Keratinocyte (primary cell): Measurements from ENCODE around the gene GSTM1. TPM values are rescaled to one million over a fixed set of nuclear protein-coding genes. Genes with fewer than 3 reads are reported as not detected.

Source experiments
- DNase-seq: peaks from one replicate; pipeline ENCODE4 v3.0.0-alpha.2; 2011; ENCODE audit warnings: low read depth, missing footprints, low spot score
- FAIRE-seq: peaks from 2 replicates; lab custom pipeline; 2011; peaks lifted over from hg19 to GRCh38; lab: Jason Lieb, UNC
- H2AFZ ChIP-seq: 2 replicates; pipeline ENCODE4 v1.6.0; 2012; ENCODE audit warnings: low read length, control low read depth, inconsistent platforms; ENCODE audit not compliant: control insufficient read depth
- H3K27ac ChIP-seq: 2 replicates; pipeline ENCODE4 v1.5.1; 2011; ENCODE audit warnings: low read length; ENCODE audit not compliant: control insufficient read depth, insufficient read depth
- H3K27me3 ChIP-seq: 3 replicates; pipeline ENCODE4 v1.6.0; 2011; ENCODE audit warnings: low read length; ENCODE audit not compliant: control insufficient read depth, insufficient read depth; ENCODE audit errors: extremely low read depth
- H3K36me3 ChIP-seq, 2 experiments: 2 replicates in 1 of 2; 3 replicates in 1 of 2; pipeline ENCODE4 v1.5.1; 2011; ENCODE audit warnings: low read length in 2 of 2, mild to moderate bottlenecking in 1 of 2; ENCODE audit not compliant: control insufficient read depth in 2 of 2, insufficient read depth in 2 of 2; ENCODE audit errors: extremely low read depth in 1 of 2
- H3K4me1 ChIP-seq: 3 replicates; pipeline ENCODE4 v1.5.1; 2011; ENCODE audit warnings: low read length; ENCODE audit not compliant: control insufficient read depth, insufficient read depth; ENCODE audit errors: extremely low read depth
- H3K4me2 ChIP-seq: 3 replicates; pipeline ENCODE4 v1.6.0; 2011; ENCODE audit warnings: low read depth, low read length; ENCODE audit not compliant: control insufficient read depth, insufficient read depth; ENCODE audit errors: extremely low read depth
- H3K4me3 ChIP-seq, 3 experiments: fragments of 200-600 bp in 1 of 3; sonication (generic) in 1 of 3; 2 replicates in 2 of 3; 3 replicates in 1 of 3; pipeline ENCODE4 v1.5.1; 2011 to 2016; ENCODE audit warnings: low read length in 3 of 3, mild to moderate bottlenecking in 3 of 3, control low read depth in 2 of 3, inconsistent platforms in 1 of 3, low read depth in 1 of 3, mixed read lengths in 1 of 3, mixed run types in 1 of 3, moderate library complexity in 1 of 3; ENCODE audit not compliant: control insufficient read depth in 2 of 3, insufficient read depth in 2 of 3; ENCODE audit errors: extremely low read depth in 1 of 3
- H3K79me2 ChIP-seq: 2 replicates; pipeline ENCODE4 v1.6.0; 2012; ENCODE audit warnings: low read length; ENCODE audit not compliant: control insufficient read depth, insufficient read depth
- H3K9ac ChIP-seq: 3 replicates; pipeline ENCODE4 v1.6.0; 2011; ENCODE audit warnings: low read length; ENCODE audit not compliant: control insufficient read depth, insufficient read depth; ENCODE audit errors: extremely low read depth
- H3K9me1 ChIP-seq: 3 replicates; pipeline ENCODE4 v1.6.0; 2011; ENCODE audit warnings: low read length; ENCODE audit not compliant: control insufficient read depth, insufficient read depth; ENCODE audit errors: extremely low read depth
- H3K9me3 ChIP-seq: 2 replicates; pipeline ENCODE4 v1.5.1; 2012; ENCODE audit warnings: low read depth, low read length; ENCODE audit not compliant: control insufficient read depth
- H4K20me1 ChIP-seq: 3 replicates; pipeline ENCODE4 v1.6.0; 2011; ENCODE audit warnings: low read length; ENCODE audit not compliant: control insufficient read depth, insufficient read depth; ENCODE audit errors: extremely low read depth
- EZH2 ChIP-seq: IDR thresholded peaks from one replicate; pipeline ENCODE4 v1.6.1; 2012; ENCODE audit warnings: inconsistent platforms, mild to moderate bottlenecking, low read length, moderate library complexity
- dilution Hi-C: fragments of 300-500 bp; cut with MboI; formaldehyde crosslinking; loops from one replicate; pipeline ENCODE4 v1.7.0; 2020; ENCODE audit warnings: low sequenced_read_pairs; ENCODE audit not compliant: extremely low pct_ligation_motif_present
- polyA plus RNA-seq, 5 experiments: library from polyadenylated mRNA; depleted of rRNA in 3 of 5; stranded (reverse) in 3 of 5; stranded (forward) in 1 of 5; unstranded in 1 of 5; fragments of >200 nt; gene quantifications; 1 replicate in 1 of 5; 2 replicates in 3 of 5; 3 replicates in 1 of 5; pipeline versions ENCODE4 v1.2.1 to v1.2.3, GENCODE V29; 2011 to 2012; ENCODE audit warnings: missing spikeins in 2 of 5, low read depth in 1 of 5, low replicate concordance in 1 of 5
- TF ChIP-seq, protein P1 (sequence below), 3 experiments: IDR thresholded peaks in 1 of 3; conservative IDR thresholded peaks in 1 of 3; optimal IDR thresholded peaks in 1 of 3; 2 replicates in 2 of 3; 3 replicates in 1 of 3; pipeline versions ENCODE3 to v1.5.1; 2011; ENCODE audit warnings: low read length in 3 of 3, mild to moderate bottlenecking in 3 of 3, moderate library complexity in 2 of 3, control low read depth in 1 of 3, inconsistent platforms in 1 of 3; ENCODE audit not compliant: insufficient read depth in 2 of 3; ENCODE audit errors: extremely low read depth in 1 of 3

Gene GSTM1
- polyA plus RNA-seq, 1 donor (not counting 4 experiments of a cell fraction or from before 2014, with no cell fraction given): 13.5 TPM

DNA sequence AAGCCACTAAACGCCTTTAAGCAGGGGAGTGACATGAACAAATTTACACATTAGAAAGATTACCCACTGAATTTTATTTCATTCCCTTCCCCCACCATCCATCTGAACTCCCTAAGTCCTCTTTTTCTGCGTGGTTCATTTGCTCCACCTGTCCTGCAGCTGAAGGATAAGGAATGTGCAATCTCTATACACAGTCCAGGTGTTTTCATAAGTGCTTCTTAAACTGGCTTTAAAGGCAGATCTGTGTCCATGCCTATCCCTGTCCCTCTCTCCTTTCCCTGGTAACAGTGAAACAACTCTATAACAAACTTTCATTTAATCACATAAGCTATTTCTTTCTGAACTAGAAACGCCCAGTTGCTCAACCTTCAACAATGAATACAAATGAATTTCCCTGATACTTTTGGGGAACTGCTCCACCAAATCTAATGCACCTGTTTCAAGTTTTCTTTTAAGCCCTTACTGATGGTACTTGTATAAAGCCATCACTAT, 44.8 kb downstream of the GSTM1 start:
- Histone ChIP-seq H3K4me1 (no peaks in the 10 kb centered on the region), H3K36me3 (peaks cover 0 to 3% of the 10 kb centered on the region in 2 experiments), H3K9me1 (no peaks in the 10 kb centered on the region), H3K27me3 (no peaks in the 10 kb centered on the region), H2AFZ (no peak overlapping the region), H4K20me1 (no peaks in the 10 kb centered on the region), H3K4me3 (no peak overlapping the region), H3K4me2 (no peak overlapping the region), H3K27ac (no peak overlapping the region), H3K9ac (no peak overlapping the region), H3K79me2 (no peaks in the 10 kb centered on the region), H3K9me3 (no peaks in the 10 kb centered on the region)
- no peak for DNase-seq
- TF ChIP-seq, protein P1, sequence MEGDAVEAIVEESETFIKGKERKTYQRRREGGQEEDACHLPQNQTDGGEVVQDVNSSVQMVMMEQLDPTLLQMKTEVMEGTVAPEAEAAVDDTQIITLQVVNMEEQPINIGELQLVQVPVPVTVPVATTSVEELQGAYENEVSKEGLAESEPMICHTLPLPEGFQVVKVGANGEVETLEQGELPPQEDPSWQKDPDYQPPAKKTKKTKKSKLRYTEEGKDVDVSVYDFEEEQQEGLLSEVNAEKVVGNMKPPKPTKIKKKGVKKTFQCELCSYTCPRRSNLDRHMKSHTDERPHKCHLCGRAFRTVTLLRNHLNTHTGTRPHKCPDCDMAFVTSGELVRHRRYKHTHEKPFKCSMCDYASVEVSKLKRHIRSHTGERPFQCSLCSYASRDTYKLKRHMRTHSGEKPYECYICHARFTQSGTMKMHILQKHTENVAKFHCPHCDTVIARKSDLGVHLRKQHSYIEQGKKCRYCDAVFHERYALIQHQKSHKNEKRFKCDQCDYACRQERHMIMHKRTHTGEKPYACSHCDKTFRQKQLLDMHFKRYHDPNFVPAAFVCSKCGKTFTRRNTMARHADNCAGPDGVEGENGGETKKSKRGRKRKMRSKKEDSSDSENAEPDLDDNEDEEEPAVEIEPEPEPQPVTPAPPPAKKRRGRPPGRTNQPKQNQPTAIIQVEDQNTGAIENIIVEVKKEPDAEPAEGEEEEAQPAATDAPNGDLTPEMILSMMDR (optimal IDR thresholded peaks at IDR 0.05 in 1 of 3, IDR thresholded peaks at IDR 0.05 in 1 of 3, conservative IDR thresholded peaks at IDR 0.05 in 1 of 3; ENCODE audit: extremely low read depth in 1 of 3, insufficient read depth in 2 of 3, low read length in 3 of 3): no peak
- no peak for TF ChIP-seq EZH2
- dilution Hi-C loops: no loop called here
- no peak for FAIRE-seq

DNA sequence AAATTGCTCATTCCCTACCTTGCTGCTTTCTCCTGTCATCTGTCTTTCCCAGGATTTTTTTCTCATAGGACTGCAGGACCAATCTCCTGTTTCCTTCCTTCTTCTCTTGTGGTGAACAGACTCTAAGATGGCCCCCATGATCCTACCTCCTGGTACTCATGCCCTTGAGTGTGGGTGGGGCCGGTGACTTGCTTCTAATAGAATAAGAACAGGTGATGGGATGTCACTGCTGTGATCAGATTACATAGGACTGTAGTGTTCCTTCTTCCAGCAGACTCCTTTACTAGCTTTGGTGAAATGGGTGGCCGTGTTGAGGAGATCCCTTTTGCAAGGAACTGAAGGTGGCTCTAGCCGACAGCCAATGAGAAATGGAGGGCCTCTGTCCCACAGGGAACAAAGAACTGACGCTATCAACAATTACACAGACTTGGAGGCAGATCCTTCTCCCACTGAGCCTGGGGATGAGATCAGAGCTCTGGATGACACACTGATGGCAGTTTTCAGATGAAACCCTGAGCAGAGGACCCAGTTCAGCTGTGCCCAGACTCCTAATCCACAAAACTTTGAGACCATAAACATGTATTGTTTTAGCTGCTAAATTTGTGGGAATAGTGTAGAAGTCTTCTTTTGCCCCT, 45.7 kb downstream of the GSTM1 start:
- FAIRE-seq: no peak

More for the DNA sequence above, 45.7 kb downstream of the GSTM1 start:
- no peak overlapping the region for H3K9ac ChIP-seq
- H3K4me1 ChIP-seq: no peaks in the 10 kb centered on the region
- no peaks in the 10 kb centered on the region for H3K27me3 ChIP-seq
- H3K36me3 ChIP-seq: peaks cover 3 to 4% of the 10 kb centered on the region in 2 experiments
- DNase-seq: no peak
- H3K9me3 ChIP-seq: no peaks in the 10 kb centered on the region
- H4K20me1 ChIP-seq: no peaks in the 10 kb centered on the region
- H3K4me2 ChIP-seq: no peak overlapping the region
- H3K27ac ChIP-seq: no peak overlapping the region
- H3K4me3 ChIP-seq: no peak overlapping the region
- dilution Hi-C loops: no loop called here
- no peak for TF ChIP-seq EZH2
- TF ChIP-seq, protein P1 (optimal IDR thresholded peaks at IDR 0.05 in 1 of 3, IDR thresholded peaks at IDR 0.05 in 1 of 3, conservative IDR thresholded peaks at IDR 0.05 in 1 of 3; ENCODE audit: extremely low read depth in 1 of 3, insufficient read depth in 2 of 3, low read length in 3 of 3): no peak
- no peak overlapping the region for H2AFZ ChIP-seq
- no peaks in the 10 kb centered on the region for H3K79me2 ChIP-seq
- H3K9me1 ChIP-seq: no peaks in the 10 kb centered on the region
